Naive thymus-derived CD4-positive, alpha-beta T cell (primary cell): ENCODE data around the gene WAPL. TPM values are rescaled to one million over a fixed set of nuclear protein-coding genes. Genes with fewer than 3 reads are reported as not detected.
A peak's percentile ranks its signal among the peaks of the same experiment; 100 is the strongest.

ENCODE experiments used
- ATAC-seq: fragments of 150-1000 bp; cut with Tn5 transposase; 2 replicates; pipeline ENCODE4 v1.10.0; 2021; ENCODE audit warnings: mild to moderate bottlenecking, moderate library complexity
- CTCF ChIA-PET: fragments of 350-600 bp; sonication (Branson Sonifier 250); formaldehyde crosslinking; loops from one replicate; lab custom pipeline; 2021; ENCODE audit warnings: antibody characterized with exemption; lab: Charles Lee
- POLR2A ChIA-PET: fragments of 350-600 bp; sonication (Branson Sonifier 250); formaldehyde crosslinking; loops from one replicate; lab custom pipeline; 2021; ENCODE audit warnings: antibody characterized with exemption, inconsistent platforms; lab: Charles Lee
- DNase-seq, 9 donors: peaks; one replicate each; pipeline versions ENCODE4 v3.0.0 to v3.0.0-alpha.2; 2020 to 2022; ENCODE audit warnings: mixed read lengths in 1 of 9
- H3K27ac ChIP-seq: one replicate; pipeline ENCODE4 v1.7.0; 2013; ENCODE audit warnings: mild to moderate bottlenecking, low read depth, low read length, moderate library complexity
- H3K27me3 ChIP-seq, 2 donors: one replicate each; pipeline ENCODE4 v1.7.0; 2013; ENCODE audit warnings: low read length in 2 of 2, mild to moderate bottlenecking in 2 of 2, moderate library complexity in 2 of 2; ENCODE audit not compliant: control insufficient read depth in 2 of 2, insufficient read depth in 2 of 2
- H3K36me3 ChIP-seq, 3 experiments: 1 replicate in 2 of 3; 2 replicates in 1 of 3; pipeline ENCODE4 v1.7.0; 2013; ENCODE audit warnings: low read length in 3 of 3, mild to moderate bottlenecking in 3 of 3, moderate library complexity in 1 of 3; ENCODE audit not compliant: insufficient read depth in 3 of 3, control insufficient read depth in 2 of 3
- H3K4me1 ChIP-seq, 2 donors: one replicate each; pipeline ENCODE4 v1.7.0; 2013; ENCODE audit warnings: low read length in 2 of 2, mild to moderate bottlenecking in 2 of 2, moderate library complexity in 1 of 2; ENCODE audit not compliant: control insufficient read depth in 2 of 2, insufficient read depth in 2 of 2
- H3K4me3 ChIP-seq: 2 replicates; pipeline ENCODE4 v1.7.0; 2013; ENCODE audit warnings: mild to moderate bottlenecking, low read length
- H3K9me3 ChIP-seq, 3 experiments: 1 replicate in 2 of 3; 2 replicates in 1 of 3; pipeline ENCODE4 v1.7.0; 2013; ENCODE audit warnings: low read length in 3 of 3; ENCODE audit not compliant: control insufficient read depth in 2 of 3
- H3K27ac Mint-ChIP-seq, 9 donors: one replicate each; pipeline ENCODE4 v1.8.0; 2020 to 2022; ENCODE audit warnings: mixed read lengths in 9 of 9, mild to moderate bottlenecking in 8 of 9, moderate library complexity in 5 of 9, inconsistent platforms in 2 of 9
- H3K27me3 Mint-ChIP-seq, 5 donors: one replicate each; pipeline ENCODE4 v1.8.0; 2021 to 2022; ENCODE audit warnings: mixed read lengths in 5 of 5, mild to moderate bottlenecking in 1 of 5
- H3K36me3 Mint-ChIP-seq, 5 donors: one replicate each; pipeline ENCODE4 v1.8.0; 2020 to 2022; ENCODE audit warnings: mixed read lengths in 5 of 5, mild to moderate bottlenecking in 3 of 5, inconsistent platforms in 1 of 5
- H3K4me1 Mint-ChIP-seq, 7 donors: one replicate each; pipeline ENCODE4 v1.8.0; 2020 to 2022; ENCODE audit warnings: mixed read lengths in 7 of 7, mild to moderate bottlenecking in 3 of 7, inconsistent platforms in 1 of 7
- H3K4me3 Mint-ChIP-seq, 10 donors: one replicate each; pipeline ENCODE4 v1.8.0; 2020 to 2022; ENCODE audit warnings: mild to moderate bottlenecking in 10 of 10, mixed read lengths in 10 of 10, moderate library complexity in 6 of 10, inconsistent platforms in 2 of 10
- H3K9me3 Mint-ChIP-seq, 11 donors: one replicate each; pipeline ENCODE4 v1.8.0; 2020 to 2022; ENCODE audit warnings: mixed read lengths in 11 of 11, mild to moderate bottlenecking in 4 of 11, inconsistent platforms in 1 of 11, moderate library complexity in 1 of 11
- intact Hi-C, 2 donors: fragments of 100-400 bp; cut with micrococcal nuclease; formaldehyde crosslinking; loops; one replicate each; pipeline ENCODE4 v1.15.1; 2023
- polyA plus RNA-seq, 2 donors: library from polyadenylated mRNA; unstranded; fragments of 300-500 nt; fragmentation: Illumina TruSeq; gene quantifications; one replicate each; pipeline ENCODE4 v1.2.3, GENCODE V29; 2021
- total RNA-seq, 6 experiments: library from RNA in 5 of 6; stranded (reverse) in 5 of 6; gene quantifications; 1 replicate in 5 of 6; 2 replicates in 1 of 6; pipeline ENCODE4 v1.2.3 and lab custom pipeline; 2021 to 2026

The WAPL gene
- total and polyA plus RNA-seq, 7 experiments from 2014 or later = 40.3 to 59.2 (median 49.5) TPM

DNA sequence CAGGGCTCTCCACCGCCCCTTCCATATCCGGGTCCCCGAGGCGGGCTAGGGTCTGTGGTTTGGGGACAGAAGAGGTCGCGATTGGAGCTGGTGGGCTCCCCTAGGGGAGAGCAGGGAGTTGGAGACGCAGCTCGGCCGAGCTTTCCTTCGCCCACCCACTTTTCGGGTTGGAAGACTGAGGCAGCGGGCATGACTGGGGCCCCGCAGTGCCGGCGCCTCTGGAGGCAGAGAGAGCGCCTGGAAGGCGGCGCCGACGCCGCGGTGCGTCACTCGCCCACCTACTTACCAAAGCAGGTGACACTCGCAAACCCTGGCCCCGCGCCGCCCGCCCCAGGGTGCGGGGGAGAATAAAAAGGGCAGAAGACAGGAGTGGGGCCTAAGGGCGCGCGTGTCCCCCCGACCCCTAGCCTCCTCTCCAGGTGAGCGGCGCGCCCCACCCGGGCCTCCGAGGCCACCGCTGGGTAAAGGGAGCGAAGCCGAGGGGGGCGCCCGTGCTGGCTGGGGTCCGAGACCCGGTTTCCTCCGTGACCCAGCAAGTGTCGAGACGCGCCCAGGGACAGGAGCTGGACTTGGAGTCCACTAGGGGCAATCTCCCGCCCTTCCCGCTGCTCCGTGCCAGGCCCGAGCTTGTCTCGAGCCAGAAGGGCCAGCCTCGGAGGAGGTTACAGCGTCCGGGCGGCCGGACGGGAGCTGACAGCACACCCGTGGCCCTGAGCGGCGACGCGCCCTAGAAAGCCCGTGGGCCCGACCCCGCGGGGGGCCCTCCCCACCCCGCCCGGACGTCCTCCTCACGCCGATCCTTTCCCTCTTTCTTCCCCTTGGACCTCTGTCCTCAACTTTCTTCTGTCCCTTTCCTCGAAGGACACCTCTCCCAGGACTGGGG is 120.6 kb downstream of the WAPL start:
- Histone ChIP-seq H3K27me3 (no peaks in the 10 kb centered on the region), H3K9me3 (no peaks in the 10 kb centered on the region), H3K27ac (peak overlapping the region; percentile 76), H3K4me3 (peak overlapping the region; percentile 86), H3K36me3 (peaks cover 0 to 7% (median 0%) of the 10 kb centered on the region in 3 experiments), H3K4me1 (peaks cover 0 to 10% of the 10 kb centered on the region in 2 donors)
- peaks cover 5 to 28% (median 23%) of the 10 kb centered on the region in 7 donors for H3K4me1 Mint-ChIP-seq
- ATAC-seq = peak; percentile 65
- H3K27me3 Mint-ChIP-seq = peaks cover 0 to 13% (median 0%) of the 10 kb centered on the region in 5 donors
- peak; percentile 48 to 84 (median 73) for DNase-seq
- POLR2A ChIA-PET = interaction anchor here (0.8 to 4.4 kb wide), 13 partner anchors 12 to 189 kb away, joined by 3 to 54 read pairs (median 4); partner anchors contain the start of gene WAPL
- CTCF ChIA-PET = interaction anchor here (0.8 to 4.4 kb wide), 16 partner anchors 7 to 308 kb away, joined by 3 to 53 read pairs (median 4); no protein-coding TSS in a partner anchor
- peaks cover 0 to 4% (median 0%) of the 10 kb centered on the region in 11 donors for H3K9me3 Mint-ChIP-seq
- peak overlapping the region; percentile 79 to 95 (median 88) for H3K4me3 Mint-ChIP-seq
- no peaks in the 10 kb centered on the region for H3K36me3 Mint-ChIP-seq
- intact Hi-C loops = loop anchor here (1.0 to 5.0 kb wide), 13 partner anchors 10 to 789 kb away; partner anchors contain the start of genes BMPR1A (in 2 of the 2) and WAPL (in 2 of the 2)
- peak overlapping the region in 8 of 9 donors; percentile 62 to 93 (median 88) for H3K27ac Mint-ChIP-seq

DNA sequence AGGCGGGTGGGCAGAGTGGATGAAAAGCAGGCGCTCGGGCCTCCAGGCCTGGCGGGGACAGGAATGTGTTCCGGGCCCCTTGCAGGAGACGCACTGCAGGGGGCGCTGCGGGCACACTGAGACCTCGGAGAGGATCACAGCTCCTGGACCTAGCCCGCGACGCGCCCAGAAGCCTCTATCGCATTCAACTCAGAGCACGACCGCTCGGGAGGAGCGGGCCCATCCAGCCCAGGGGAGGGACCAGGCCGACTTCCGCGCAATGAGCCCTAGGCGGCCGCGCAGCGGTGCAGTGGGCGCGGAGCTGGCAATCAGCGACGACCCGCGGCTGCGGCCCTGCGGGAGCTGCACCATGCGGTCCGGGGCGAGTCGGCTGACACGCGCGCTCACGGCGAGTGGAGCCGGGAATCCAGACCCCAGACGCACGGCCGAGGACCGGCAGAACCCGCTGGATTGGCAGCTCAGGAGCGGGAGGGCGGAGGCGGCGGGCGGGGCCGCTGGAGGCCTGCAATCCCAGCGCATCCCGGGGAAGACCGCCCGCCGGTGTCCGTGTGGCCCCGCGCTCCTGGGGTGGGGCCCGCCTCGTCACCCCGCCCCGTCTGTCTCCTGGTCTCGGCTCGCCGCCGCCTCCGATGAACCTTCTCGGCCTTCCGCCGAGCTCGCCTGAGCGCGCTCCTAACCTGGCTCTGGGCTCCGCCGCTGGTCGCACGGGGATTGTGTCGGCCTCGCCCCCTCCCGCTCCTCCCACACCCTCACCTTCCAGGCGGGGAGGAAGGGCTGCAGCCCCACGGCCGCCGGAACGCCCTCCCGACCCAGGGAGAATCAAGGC is 121.5 kb downstream of the WAPL start:
- peaks cover 5 to 28% (median 23%) of the 10 kb centered on the region in 7 donors for H3K4me1 Mint-ChIP-seq
- peak overlapping the region; percentile 79 to 95 (median 89) for H3K4me3 Mint-ChIP-seq
- H3K27me3 Mint-ChIP-seq = peaks cover 0 to 19% (median 0%) of the 10 kb centered on the region in 5 donors
- Histone ChIP-seq H3K36me3 (peaks cover 0 to 7% (median 0%) of the 10 kb centered on the region in 3 experiments), H3K27ac (peak overlapping the region; percentile 76), H3K9me3 (no peaks in the 10 kb centered on the region), H3K4me1 (peaks cover 0 to 10% of the 10 kb centered on the region in 2 donors), H3K4me3 (peak overlapping the region; percentile 86), H3K27me3 (no peaks in the 10 kb centered on the region)
- ChIA-PET POLR2A (interaction anchor here (0.8 to 4.4 kb wide), 15 partner anchors 13 to 190 kb away, joined by 3 to 54 read pairs (median 3); partner anchors contain the start of gene WAPL), CTCF (interaction anchor here (0.6 to 4.4 kb wide), 19 partner anchors 8 to 501 kb away, joined by 3 to 53 read pairs (median 4); no protein-coding TSS in a partner anchor)
- H3K9me3 Mint-ChIP-seq = peaks cover 0 to 2% (median 0%) of the 10 kb centered on the region in 11 donors
- intact Hi-C loops = loop anchor here (1.0 to 5.0 kb wide), 14 partner anchors 11 to 788 kb away; partner anchors contain the start of genes BMPR1A (in 2 of the 2) and WAPL (in 2 of the 2)
- ATAC-seq = peak; percentile 95
- H3K27ac Mint-ChIP-seq = peak overlapping the region; percentile 83 to 97 (median 93)
- DNase-seq = peak; percentile 86 to 93 (median 90)
- H3K36me3 Mint-ChIP-seq = no peaks in the 10 kb centered on the region

DNA sequence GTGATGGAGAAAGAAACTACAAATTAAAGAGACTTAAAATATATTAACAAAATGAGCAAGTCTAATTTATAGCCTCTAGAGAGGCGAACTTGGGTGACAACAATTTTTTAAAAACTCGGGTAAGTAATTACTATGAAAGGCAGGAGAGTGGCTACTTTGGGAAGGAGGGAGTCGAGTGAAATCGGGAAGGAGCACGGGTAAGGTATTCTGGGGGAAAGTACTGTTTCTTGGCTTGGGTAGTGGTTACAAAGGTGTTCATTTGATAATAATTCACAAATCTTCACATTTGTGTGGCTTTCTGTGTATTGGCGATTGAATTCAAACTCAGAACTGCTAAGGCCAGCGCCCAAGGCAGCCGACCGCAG is 122.1 kb downstream of the WAPL start:
- H3K27ac Mint-ChIP-seq = peak overlapping the region; percentile 83 to 97 (median 93)
- CTCF ChIA-PET = interaction anchor here (0.6 to 4.4 kb wide), 10 partner anchors 12 to 309 kb away, joined by 3 to 53 read pairs (median 5); no protein-coding TSS in a partner anchor
- ATAC-seq (no peak), DNase-seq (no peak)
- Histone ChIP-seq H3K36me3 (peaks cover 0 to 7% (median 0%) of the 10 kb centered on the region in 3 experiments), H3K4me3 (peak overlapping the region; percentile 86), H3K27me3 (no peaks in the 10 kb centered on the region), H3K9me3 (no peaks in the 10 kb centered on the region), H3K4me1 (peaks cover 0 to 10% of the 10 kb centered on the region in 2 donors), H3K27ac (peak overlapping the region; percentile 76)
- no peaks in the 10 kb centered on the region for H3K36me3 Mint-ChIP-seq
- peak overlapping the region; percentile 79 to 91 (median 88) for H3K4me3 Mint-ChIP-seq
- POLR2A ChIA-PET = interaction anchor here (0.8 to 4.4 kb wide), 9 partner anchors 13 to 190 kb away, joined by 3 to 54 read pairs (median 4); partner anchors contain the start of gene WAPL
- peaks cover 5 to 28% (median 23%) of the 10 kb centered on the region in 7 donors for H3K4me1 Mint-ChIP-seq
- peaks cover 0 to 2% (median 0%) of the 10 kb centered on the region in 11 donors for H3K9me3 Mint-ChIP-seq
- intact Hi-C loops = loop anchor here in 1 of 2 donors (2.0 kb wide), 1 partner anchor 499 kb away; no protein-coding TSS in a partner anchor
- peaks cover 0 to 23% (median 0%) of the 10 kb centered on the region in 5 donors for H3K27me3 Mint-ChIP-seq

DNA sequence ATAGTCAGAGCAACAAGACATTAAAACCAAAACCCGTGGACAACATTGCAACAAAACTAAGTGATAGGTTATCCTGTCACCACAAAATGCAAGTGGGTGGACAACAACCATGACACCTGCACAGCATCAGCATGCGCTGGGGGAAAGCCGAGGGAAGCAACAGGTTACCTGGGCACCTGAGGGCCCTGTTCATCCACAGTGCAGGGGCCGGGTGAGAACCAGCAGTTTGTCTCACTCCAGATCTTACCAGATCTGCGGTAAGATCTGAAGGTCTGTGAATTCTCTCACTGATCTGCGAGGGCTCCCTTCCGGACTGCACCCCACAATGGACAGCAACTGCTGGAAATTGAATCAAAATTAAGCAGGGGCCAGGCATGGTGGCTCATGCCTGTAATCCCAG is 124.5 kb downstream of the WAPL start:
- no peaks in the 10 kb centered on the region for H3K27me3 ChIP-seq
- peaks cover 0 to 7% (median 0%) of the 10 kb centered on the region in 3 experiments for H3K36me3 ChIP-seq
- no peak overlapping the region for H3K27ac ChIP-seq
- H3K4me1 ChIP-seq = peaks cover 0 to 10% of the 10 kb centered on the region in 2 donors
- Mint-ChIP-seq H3K9me3 (peaks cover 0 to 2% (median 0%) of the 10 kb centered on the region in 11 donors), H3K27me3 (peaks cover 0 to 31% (median 0%) of the 10 kb centered on the region in 5 donors), H3K4me3 (no peak overlapping the region), H3K36me3 (no peaks in the 10 kb centered on the region), H3K4me1 (peaks cover 5 to 28% (median 20%) of the 10 kb centered on the region in 7 donors), H3K27ac (no peak overlapping the region)
- H3K9me3 ChIP-seq = no peaks in the 10 kb centered on the region
- no peak overlapping the region for H3K4me3 ChIP-seq
- CTCF ChIA-PET = no interaction called here
- POLR2A ChIA-PET = no interaction called here
- ATAC-seq (no peak), DNase-seq (no peak)
- intact Hi-C loops = no loop called here

DNA sequence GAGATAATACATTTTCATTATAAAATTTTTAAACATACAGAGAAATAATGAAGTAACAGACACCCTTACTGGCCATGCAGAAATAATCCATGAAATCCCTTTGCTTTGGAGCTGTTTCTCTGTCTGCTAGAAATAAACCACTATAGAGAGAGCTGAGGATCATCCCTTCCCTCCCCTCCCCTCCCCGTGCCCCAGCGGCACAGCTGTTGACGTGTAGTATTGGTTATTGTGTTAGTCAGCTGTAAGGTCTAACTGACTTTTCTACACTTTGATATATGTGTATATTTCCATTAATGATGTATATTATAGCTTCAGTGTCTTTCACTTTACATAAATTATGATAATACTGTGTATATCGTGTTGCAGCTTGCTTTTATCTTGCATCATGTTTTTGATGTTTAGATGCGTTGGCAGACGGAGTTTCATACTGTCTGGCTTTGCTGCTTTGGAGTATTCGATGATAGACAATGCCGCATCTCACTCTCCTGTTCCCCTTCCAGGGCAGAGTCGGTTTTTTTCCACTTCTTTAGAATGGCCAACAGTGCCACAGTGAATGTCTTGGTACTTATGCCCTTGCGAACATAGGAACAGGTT is 127.6 kb downstream of the WAPL start:
- ATAC-seq = no peak
- H3K36me3 ChIP-seq = no peaks in the 10 kb centered on the region
- Mint-ChIP-seq H3K4me1 (peaks cover 0 to 19% (median 10%) of the 10 kb centered on the region in 7 donors), H3K36me3 (no peaks in the 10 kb centered on the region), H3K27ac (peak overlapping the region in 1 of 9 donors; percentile 30), H3K27me3 (peaks cover 4 to 58% (median 6%) of the 10 kb centered on the region in 5 donors), H3K4me3 (peak overlapping the region in 2 of 10 donors; percentile 5 to 11), H3K9me3 (peaks cover 0 to 2% (median 0%) of the 10 kb centered on the region in 11 donors)
- ChIA-PET CTCF (interaction anchor here (1.1 kb wide), 1 partner anchor 18 kb away, joined by 3 read pairs; no protein-coding TSS in a partner anchor), POLR2A (interaction anchor here (0.6 kb wide), 1 partner anchor 122 kb away, joined by 3 read pairs; no protein-coding TSS in a partner anchor)
- no peak overlapping the region for H3K4me3 ChIP-seq
- DNase-seq = no peak
- no peak overlapping the region for H3K27ac ChIP-seq
- H3K4me1 ChIP-seq = no peaks in the 10 kb centered on the region
- no peaks in the 10 kb centered on the region for H3K27me3 ChIP-seq
- H3K9me3 ChIP-seq = no peaks in the 10 kb centered on the region
- intact Hi-C loops = no loop called here
